CD14-positive monocyte (primary cell): ENCODE data around the gene AREG. TPM values are rescaled to one million over a fixed set of nuclear protein-coding genes. Genes with fewer than 3 reads are reported as not detected.

Experiments
- DNase-seq, 3 donors: peaks; one replicate each; pipeline ENCODE4 v3.0.0-alpha.2; 2011 to 2022
- H2AFZ ChIP-seq: 2 replicates; pipeline ENCODE4 v1.6.0; 2012; ENCODE audit warnings: mild to moderate bottlenecking, low read depth, low read length, inconsistent platforms; ENCODE audit not compliant: insufficient read depth, poor library complexity, severe bottlenecking
- H3K27ac ChIP-seq, 2 donors: 1 replicate in 1 of 2; 2 replicates in 1 of 2; pipeline ENCODE4 v1.5.1; 2012 to 2013; ENCODE audit warnings: low read length in 2 of 2, control low read depth in 1 of 2, inconsistent platforms in 1 of 2, low read depth in 1 of 2, mild to moderate bottlenecking in 1 of 2
- H3K27me3 ChIP-seq, 2 donors: one replicate each; pipeline versions ENCODE4 v1.6.0 to v1.6.1; 2011 to 2013; ENCODE audit warnings: low read length in 2 of 2; ENCODE audit not compliant: control insufficient read depth in 2 of 2, insufficient read depth in 2 of 2
- H3K36me3 ChIP-seq, 2 donors: replicated peaks in 1 of 2; 1 replicate in 1 of 2; 2 replicates in 1 of 2; pipeline versions ENCODE4 v1.5.1 to v1.6.1; 2012 to 2013; ENCODE audit warnings: low read length in 2 of 2, control low read depth in 1 of 2, inconsistent platforms in 1 of 2, mild to moderate bottlenecking in 1 of 2; ENCODE audit not compliant: insufficient read depth in 2 of 2, control insufficient read depth in 1 of 2
- H3K4me1 ChIP-seq, 2 donors: 1 replicate in 1 of 2; 2 replicates in 1 of 2; pipeline versions ENCODE4 v1.5.1 to v1.6.1; 2012 to 2013; ENCODE audit warnings: low read length in 2 of 2, control low read depth in 1 of 2, inconsistent platforms in 1 of 2, mild to moderate bottlenecking in 1 of 2, moderate library complexity in 1 of 2; ENCODE audit not compliant: insufficient read depth in 2 of 2, control insufficient read depth in 1 of 2
- H3K4me2 ChIP-seq: replicated peaks from 2 replicates; pipeline ENCODE3; 2012; ENCODE audit warnings: low read length, moderate library complexity, mild to moderate bottlenecking; ENCODE audit not compliant: poor library complexity, severe bottlenecking; ENCODE audit errors: extremely low read depth
- H3K4me3 ChIP-seq, 3 experiments: fragments of 200-600 bp in 1 of 3; sonication (generic) in 1 of 3; replicated peaks in 1 of 3; 1 replicate in 2 of 3; 2 replicates in 1 of 3; pipeline ENCODE4 v1.5.1; 2011 to 2013; ENCODE audit warnings: low read length in 3 of 3, mild to moderate bottlenecking in 3 of 3, control low read depth in 2 of 3, low read depth in 2 of 3, inconsistent platforms in 1 of 3, moderate library complexity in 1 of 3
- H3K79me2 ChIP-seq: 2 replicates; pipeline ENCODE4 v1.6.0; 2012; ENCODE audit warnings: mild to moderate bottlenecking, control low read depth, inconsistent platforms, low read length, moderate library complexity; ENCODE audit not compliant: insufficient read depth
- H3K9ac ChIP-seq: 2 replicates; pipeline ENCODE4 v1.6.0; 2017; ENCODE audit warnings: low read length, mild to moderate bottlenecking; ENCODE audit not compliant: insufficient read depth, poor library complexity, severe bottlenecking
- H3K9me3 ChIP-seq, 2 donors: replicated peaks in 1 of 2; 1 replicate in 1 of 2; 2 replicates in 1 of 2; pipeline versions ENCODE4 v1.5.1 to v1.6.1; 2012 to 2013; ENCODE audit warnings: low read length in 2 of 2, control low read depth in 1 of 2; ENCODE audit not compliant: control insufficient read depth in 1 of 2, insufficient read depth in 1 of 2
- H4K20me1 ChIP-seq: 2 replicates; pipeline ENCODE4 v1.6.0; 2012; ENCODE audit warnings: mild to moderate bottlenecking, low read length, control low read depth, moderate library complexity; ENCODE audit not compliant: insufficient read depth
- H3K27ac Mint-ChIP-seq, 7 donors: one replicate each; pipeline ENCODE4 v1.8.0; 2020; ENCODE audit warnings: mild to moderate bottlenecking in 7 of 7, mixed read lengths in 7 of 7, moderate library complexity in 6 of 7, inconsistent platforms in 2 of 7
- H3K27me3 Mint-ChIP-seq, 3 donors: one replicate each; pipeline ENCODE4 v1.8.0; 2021 to 2022; ENCODE audit warnings: low read depth in 3 of 3, mild to moderate bottlenecking in 3 of 3, mixed read lengths in 3 of 3, moderate library complexity in 3 of 3, inconsistent platforms in 1 of 3
- H3K36me3 Mint-ChIP-seq, 2 donors: one replicate each; pipeline ENCODE4 v1.8.0; 2020; ENCODE audit warnings: mixed read lengths in 2 of 2, inconsistent platforms in 1 of 2, mild to moderate bottlenecking in 1 of 2
- H3K4me1 Mint-ChIP-seq: one replicate; pipeline ENCODE4 v1.8.0; 2020; ENCODE audit warnings: mild to moderate bottlenecking, mixed read lengths
- H3K4me3 Mint-ChIP-seq, 2 donors: one replicate each; pipeline ENCODE4 v1.8.0; 2020; ENCODE audit warnings: mild to moderate bottlenecking in 2 of 2, mixed read lengths in 2 of 2, moderate library complexity in 1 of 2
- H3K9me3 Mint-ChIP-seq, 7 donors: one replicate each; pipeline ENCODE4 v1.8.0; 2020 to 2022; ENCODE audit warnings: mixed read lengths in 7 of 7, mild to moderate bottlenecking in 6 of 7, moderate library complexity in 6 of 7, inconsistent platforms in 2 of 7
- CTCF ChIP-seq: fragments of 200-600 bp; IDR thresholded peaks from one replicate; pipeline ENCODE4 v1.8.0; 2022; ENCODE audit warnings: antibody characterized with exemption, mild to moderate bottlenecking
- WGBS: methylation state at CpG from one replicate; pipeline ENCODE4 v1.1.5; 2013; ENCODE audit warnings: missing lambda C conversion rate; ENCODE audit not compliant: insufficient coverage; 5-methylcytosine and 5-hydroxymethylcytosine counted together
- intact Hi-C, 2 donors: fragments of 100-400 bp; cut with micrococcal nuclease; formaldehyde crosslinking; loops; one replicate each; pipeline versions ENCODE4 v1.15.0 to v1.15.1; 2023
- polyA plus RNA-seq, 3 donors: library from polyadenylated mRNA; depleted of rRNA in 1 of 3; unstranded in 2 of 3; stranded (reverse) in 1 of 3; fragments of 300-500 nt in 2 of 3; fragments of >200 nt in 1 of 3; fragmentation: Illumina TruSeq in 2 of 3; gene quantifications; 1 replicate in 2 of 3; 2 replicates in 1 of 3; pipeline ENCODE4 v1.2.3, GENCODE V29; 2012 to 2021

AREG gene
- polyA plus RNA-seq, 3 donors, result 4.2 to 9.2 (median 9.1) TPM

DNA sequence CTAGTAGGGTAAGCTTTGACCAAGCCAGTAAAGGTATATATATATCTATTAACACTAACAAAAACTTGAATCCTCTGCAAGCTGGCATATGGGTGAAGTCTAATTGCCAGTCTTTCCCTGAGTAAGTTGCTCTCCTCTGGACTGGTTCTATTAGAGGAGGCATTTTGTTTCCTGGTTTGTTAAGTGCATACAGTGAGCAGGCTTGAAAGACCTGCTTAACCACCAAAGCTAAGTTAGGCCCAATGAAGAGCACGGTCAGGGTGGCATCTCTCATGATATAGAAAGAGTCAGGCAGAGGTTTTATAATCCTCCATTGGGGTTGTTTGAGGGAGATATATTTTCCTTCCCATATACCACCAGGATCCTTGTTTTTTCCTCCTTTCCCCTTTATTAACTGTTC, 9.6 kb upstream of the AREG start:
- Mint-ChIP-seq H3K4me3 (no peak overlapping the region), H3K36me3 (no peaks in the 10 kb centered on the region), H3K27ac (no peak overlapping the region), H3K4me1 (peaks cover 6% of the 10 kb centered on the region), H3K27me3 (no peaks in the 10 kb centered on the region), H3K9me3 (peaks cover 0 to 10% (median 5%) of the 10 kb centered on the region in 7 donors)
- H3K27me3 ChIP-seq, result no peaks in the 10 kb centered on the region
- DNase-seq, result no peak
- no peak overlapping the region for H3K9ac ChIP-seq
- H3K4me1 ChIP-seq, result peaks cover 2 to 10% of the 10 kb centered on the region in 2 donors
- no peak overlapping the region for H3K4me2 ChIP-seq
- no peaks in the 10 kb centered on the region for H4K20me1 ChIP-seq
- no peak overlapping the region for H2AFZ ChIP-seq
- no peak overlapping the region for H3K4me3 ChIP-seq
- no peak for TF ChIP-seq CTCF
- no peaks in the 10 kb centered on the region for H3K79me2 ChIP-seq
- no CpG with 5 or more reads among the region's 1 CpG for WGBS
- H3K36me3 ChIP-seq, result no peaks in the 10 kb centered on the region
- intact Hi-C loops, result loop anchor here in 1 of 2 donors (10.0 kb wide), 1 partner anchor 50 kb away; no protein-coding TSS in a partner anchor
- H3K9me3 ChIP-seq, result no peaks in the 10 kb centered on the region
- no peak overlapping the region for H3K27ac ChIP-seq

DNA sequence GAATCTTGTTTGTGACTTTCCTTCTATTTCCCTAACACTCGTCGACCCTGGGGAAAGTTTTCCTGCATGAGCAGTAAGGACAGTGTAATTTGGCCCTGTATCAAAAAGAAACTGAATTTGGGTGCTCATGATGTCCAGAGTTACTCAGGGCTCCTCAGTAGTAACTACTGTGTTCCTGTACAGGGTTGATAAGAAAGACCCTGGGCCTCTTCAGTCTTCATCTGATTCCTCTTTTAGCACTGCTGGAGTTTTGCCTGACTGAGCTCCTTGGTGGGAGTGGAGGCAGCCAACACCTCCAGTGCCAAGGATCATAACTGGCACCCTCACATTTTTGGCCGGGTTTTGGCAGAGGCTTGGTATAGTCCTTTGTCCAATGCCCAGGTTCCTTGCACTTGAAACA, 7.1 kb upstream of the AREG start:
- Mint-ChIP-seq H3K36me3 (no peaks in the 10 kb centered on the region), H3K4me1 (no peaks in the 10 kb centered on the region), H3K4me3 (no peak overlapping the region), H3K27ac (no peak overlapping the region), H3K27me3 (peaks cover 0 to 2% (median 0%) of the 10 kb centered on the region in 3 donors), H3K9me3 (peaks cover 0 to 10% (median 5%) of the 10 kb centered on the region in 7 donors)
- 93% methylated on average over 3 of the region's 3 CpGs for WGBS
- Histone ChIP-seq H3K4me2 (no peak overlapping the region), H3K27ac (no peak overlapping the region), H3K27me3 (no peaks in the 10 kb centered on the region), H3K9me3 (no peaks in the 10 kb centered on the region), H2AFZ (no peak overlapping the region), H3K9ac (no peak overlapping the region), H3K4me3 (no peak overlapping the region), H3K36me3 (no peaks in the 10 kb centered on the region), H3K79me2 (no peaks in the 10 kb centered on the region), H3K4me1 (no peaks in the 10 kb centered on the region), H4K20me1 (no peaks in the 10 kb centered on the region)
- TF ChIP-seq CTCF, result no peak
- intact Hi-C loops, result loop anchor here in 1 of 2 donors (10.0 kb wide), 1 partner anchor 53 kb away; no protein-coding TSS in a partner anchor
- DNase-seq, result no peak
